Stimulated activated CD8-positive, alpha-beta memory T cell treated with anti-CD3 and anti-CD28 coated beads, Interleukin-2, amount 100 ng/mL, for 1 hour (primary cell): ENCODE results near the gene CLK4.
A peak's percentile ranks its signal among the peaks of the same experiment; 100 is the strongest.

ENCODE experiments used
- DNase-seq, 2 donors: peaks; one replicate each; pipeline ENCODE4 v3.0.0-alpha.2; 2020; ENCODE audit warnings: low read depth in 2 of 2

The CLK4 gene

DNA sequence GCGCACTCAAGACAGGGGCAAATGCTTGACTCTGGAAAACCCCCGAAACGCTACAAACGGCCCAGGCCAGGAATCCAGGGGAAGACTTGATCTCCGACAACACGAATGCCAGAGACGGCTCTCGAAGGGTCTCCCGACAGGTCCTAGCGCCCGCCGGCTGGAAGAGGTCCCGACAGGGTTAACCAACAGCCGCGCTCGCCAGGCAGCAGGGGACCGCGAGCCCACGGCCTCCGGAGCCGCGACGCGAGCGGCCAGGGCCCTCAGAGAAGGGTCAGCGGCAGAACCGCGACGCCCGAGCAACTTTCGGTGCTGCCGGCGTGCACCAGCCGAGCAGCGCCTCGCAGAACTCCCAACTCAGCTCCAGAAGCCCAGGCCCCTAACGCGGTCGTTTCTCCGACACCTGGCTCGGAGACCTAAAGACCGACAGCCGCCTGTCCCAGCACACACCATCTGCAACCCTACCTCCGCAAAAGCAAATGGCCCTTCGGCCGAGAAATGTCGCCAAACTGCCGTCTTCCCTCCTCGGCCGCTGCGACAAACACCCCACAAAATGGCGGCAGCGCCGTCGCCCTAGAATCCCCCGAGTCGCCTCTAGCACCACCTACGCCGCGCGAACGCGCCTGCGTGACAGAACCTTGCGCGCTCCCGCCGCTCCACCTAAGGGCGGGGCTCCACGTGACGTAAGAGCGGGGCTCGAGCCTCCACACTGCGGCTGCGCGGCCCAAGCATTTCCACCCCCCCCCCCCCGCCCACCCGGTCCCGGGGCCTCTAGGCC is at the start of gene CLK4:
TSS of gene CLK4 (minus strand) at position 567 of the 775 bp plus-strand sequence. CDS start 3,634 bp downstream, outside the sequence.
- peak; percentile 94 to 95 for DNase-seq

DNA sequence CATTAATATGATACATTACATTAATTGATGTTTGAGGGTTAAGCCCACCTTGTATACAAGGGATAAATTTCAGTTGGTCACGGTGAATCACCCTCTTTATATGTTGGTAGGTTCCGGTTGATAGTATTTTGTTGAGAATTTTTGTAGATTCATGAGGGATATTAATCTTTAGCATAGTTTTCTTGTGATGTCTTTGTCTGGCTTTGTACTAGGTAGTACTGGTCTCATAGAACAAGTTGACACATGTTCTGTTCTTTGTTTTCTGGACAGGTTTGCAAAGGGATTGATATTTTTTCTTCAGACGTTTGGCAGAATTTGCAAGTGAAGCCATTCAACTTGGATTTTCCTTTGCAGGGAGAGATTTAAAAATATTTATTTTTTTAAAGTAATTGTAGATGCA is 49.1 kb upstream of the CLK4 start:
- DNase-seq, result no peak

DNA sequence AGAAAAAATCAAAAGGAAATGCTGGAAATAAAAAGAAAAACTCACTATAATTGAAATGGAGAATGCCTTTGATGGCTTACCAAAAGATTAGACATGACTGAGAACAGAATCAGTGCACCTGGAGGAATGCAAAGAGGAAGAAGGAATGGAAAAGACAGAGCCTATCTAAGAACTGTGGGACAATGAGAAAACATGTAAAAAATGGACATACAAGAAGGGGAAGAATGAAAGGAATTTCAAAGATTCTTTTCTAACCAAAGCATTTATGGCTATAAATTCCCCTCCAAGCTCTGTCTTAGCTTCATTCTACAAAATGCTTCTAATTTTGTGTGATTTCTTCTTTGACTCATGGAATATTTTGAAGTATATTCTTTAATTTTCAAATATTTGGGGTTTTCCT is 47.5 kb upstream of the CLK4 start:
- DNase-seq, result no peak

DNA sequence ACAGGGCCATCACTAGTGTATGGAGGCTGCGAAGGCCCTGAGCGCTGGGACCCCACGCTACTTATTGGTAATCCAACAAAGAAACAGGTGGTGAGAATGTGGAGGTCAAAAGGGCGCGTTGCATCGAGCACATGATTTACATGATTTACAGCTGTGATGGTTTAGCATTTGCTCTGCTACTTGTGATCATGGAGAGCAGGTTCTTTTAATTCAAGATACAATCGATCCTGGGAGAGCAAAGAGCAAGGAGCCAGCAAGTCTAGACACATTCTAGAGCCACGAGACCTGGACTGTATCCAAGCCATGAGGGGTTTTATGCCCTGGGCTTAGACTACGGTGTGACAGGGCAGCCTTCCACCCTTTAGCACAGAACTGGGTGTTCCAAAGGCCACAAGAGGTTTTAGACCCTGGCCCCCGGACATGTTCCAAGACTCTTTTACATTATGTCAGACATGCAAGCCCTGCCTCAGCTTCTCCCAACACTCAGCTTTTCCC is 47.0 kb upstream of the CLK4 start:
- DNase-seq, result no peak

DNA sequence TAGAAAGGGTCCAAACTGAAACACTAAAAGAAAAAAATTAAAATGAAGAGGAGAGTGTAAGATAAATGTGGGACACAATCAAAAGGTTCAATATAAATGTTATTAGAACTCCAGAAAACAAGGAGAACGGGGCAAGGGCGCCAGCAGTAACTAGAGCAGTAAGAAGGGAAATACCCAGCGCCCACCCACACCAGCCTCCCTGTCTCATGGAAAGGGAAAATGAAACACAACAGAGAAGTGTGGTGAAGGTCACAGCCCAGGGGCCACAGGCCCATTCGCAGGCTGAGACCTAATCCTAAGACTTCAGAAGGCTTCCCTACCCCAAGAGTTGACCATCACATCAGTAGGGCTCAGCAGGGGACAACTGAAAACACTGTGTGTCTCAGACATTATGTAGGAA is 45.8 kb upstream of the CLK4 start:
- no peak for DNase-seq

DNA sequence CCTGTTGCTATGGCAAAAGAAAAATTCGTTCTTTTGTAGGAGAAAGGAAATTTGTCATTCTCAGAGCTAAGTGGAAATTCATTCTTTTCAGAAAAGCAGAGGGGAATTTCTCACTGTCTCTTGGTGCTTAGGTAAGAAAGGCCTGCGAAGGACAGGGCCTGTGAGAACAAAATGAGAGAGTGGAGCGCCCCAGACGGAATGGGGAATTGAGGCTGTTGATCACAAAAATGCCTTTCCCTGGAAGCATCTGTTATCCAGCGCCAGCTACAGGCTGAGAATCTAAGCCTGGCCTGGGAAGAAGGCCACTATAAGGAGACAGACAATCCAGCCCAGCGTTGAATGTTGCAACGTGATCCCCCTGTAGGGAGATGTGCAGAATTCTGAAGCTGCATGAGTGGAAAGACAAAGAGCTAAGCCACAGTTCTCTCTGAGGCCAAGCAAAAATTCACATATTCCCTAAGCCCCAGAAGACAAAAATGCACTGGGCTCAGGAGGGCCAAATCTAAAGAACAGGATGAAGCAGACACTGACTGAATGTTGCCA is 44.8 kb upstream of the CLK4 start:
- DNase-seq, result no peak

DNA sequence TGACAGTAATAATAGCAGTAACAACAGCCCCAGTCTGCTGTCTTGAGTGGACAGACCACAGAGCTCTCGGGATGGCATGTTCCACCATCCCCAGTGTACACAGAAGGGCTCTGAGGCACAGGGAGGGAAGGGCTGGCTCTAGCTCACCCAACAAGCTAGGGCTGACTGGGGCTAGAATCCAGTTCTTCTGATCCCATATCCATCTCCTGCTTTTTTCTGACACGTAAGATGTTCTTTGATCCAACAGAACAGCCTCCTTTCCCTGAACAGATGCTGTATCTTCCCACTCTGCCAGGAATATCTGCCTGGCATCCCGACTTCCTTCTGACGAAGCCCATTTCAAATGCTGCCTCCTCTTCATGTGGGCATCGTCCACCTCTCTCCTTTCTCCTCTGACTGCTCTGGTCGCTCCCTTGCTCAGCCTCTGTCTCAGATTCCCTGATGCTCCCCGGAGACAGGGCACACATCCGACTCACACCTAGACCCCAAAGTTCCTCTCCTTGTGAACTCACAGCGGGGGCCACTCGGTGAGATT is 43.6 kb upstream of the CLK4 start:
- DNase-seq, result no peak

DNA sequence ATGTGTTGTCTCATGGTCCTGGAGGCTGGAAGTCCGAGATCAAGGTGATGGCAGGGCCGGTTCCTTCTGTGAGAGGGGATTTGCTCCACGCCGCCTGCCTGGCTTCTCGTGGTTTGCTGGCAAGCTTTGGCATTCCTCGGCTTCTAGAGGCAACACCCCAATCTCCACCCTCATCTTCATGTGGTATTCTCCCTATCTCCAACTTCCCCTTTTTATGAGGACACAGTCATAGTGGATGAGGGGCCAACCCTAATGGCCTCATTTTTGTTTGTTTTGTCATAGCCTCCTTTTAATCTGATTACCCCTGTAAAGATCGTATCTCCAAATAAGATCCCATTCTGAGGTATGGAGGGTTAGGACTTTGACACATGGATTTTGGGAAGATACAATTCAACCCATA is 41.7 kb upstream of the CLK4 start:
- DNase-seq, result no peak

DNA sequence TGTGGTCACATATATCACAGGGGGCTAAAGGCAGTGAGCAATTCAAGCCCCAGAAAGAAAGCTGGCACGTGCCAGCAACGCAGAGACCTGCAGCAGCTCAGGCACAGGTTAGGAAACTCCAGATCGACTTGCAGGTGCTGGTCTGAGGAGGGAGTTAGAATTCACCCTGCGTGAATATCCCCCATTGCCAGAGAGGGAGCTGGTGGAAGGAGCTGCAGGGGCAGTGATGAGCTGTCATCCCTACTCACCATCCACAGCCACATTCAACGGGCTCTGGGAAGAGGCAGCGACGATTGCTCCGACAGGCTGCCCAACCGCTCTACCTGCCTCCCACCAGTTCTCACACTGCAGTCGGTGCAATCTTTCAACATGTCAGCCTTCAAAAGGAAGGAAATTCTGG is 40.8 kb upstream of the CLK4 start:
- DNase-seq, result no peak

DNA sequence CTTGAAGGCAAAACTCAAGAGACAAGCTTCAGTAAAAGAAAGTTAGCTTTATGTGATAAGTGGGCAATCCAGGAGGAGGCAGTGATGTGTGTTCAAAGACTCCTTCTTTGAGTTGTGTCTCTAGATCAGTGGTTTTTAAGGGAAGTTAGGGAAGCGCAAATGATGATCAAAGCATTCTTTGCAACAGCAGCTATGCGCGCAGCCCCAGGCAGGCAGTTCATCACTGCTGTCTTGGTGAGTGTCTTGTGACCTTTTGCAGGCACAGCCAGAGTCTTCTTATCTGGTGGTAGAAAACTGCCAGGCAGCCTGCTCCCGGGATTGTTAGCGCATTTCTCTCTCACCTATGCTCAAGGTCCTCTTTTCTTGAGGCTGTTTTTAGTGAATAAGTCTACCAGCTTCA is 40.3 kb upstream of the CLK4 start:
- DNase-seq, result no peak

DNA sequence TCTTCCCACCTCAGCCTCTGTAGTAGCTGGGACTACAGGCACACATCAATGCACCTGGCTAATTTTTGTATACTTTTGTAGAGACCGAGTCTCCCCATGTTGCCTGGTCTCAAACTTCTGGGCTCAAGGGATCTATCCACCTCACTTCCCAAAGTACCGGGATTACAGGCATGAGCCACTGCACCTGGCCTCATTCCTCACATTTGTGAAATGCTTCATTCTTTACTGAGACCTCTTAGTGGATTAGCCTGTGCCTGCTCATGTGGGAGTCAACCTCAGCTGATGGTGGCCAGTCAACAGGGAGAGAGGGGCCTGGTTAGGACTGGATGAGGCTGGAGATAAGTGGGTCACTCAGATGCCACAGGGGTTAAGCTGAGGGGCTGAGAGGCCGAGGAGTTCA is 37.3 kb upstream of the CLK4 start:
- DNase-seq, result no peak

DNA sequence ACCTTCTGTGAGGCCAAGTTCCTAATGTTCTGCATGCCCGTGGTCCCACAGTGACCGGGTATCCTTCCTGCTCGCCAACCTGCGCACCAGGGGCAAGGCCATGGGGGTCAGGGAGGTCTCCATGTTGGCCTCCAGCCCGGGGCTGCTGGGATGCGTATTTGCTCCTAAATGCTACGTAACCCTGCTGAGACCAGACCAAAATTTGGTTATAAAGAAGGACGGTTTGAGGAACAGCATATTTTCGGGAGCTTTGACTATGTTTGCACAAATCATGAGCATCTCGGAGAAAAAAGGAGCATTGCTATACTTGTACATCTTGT is 35.7 kb upstream of the CLK4 start:
- DNase-seq, result no peak

DNA sequence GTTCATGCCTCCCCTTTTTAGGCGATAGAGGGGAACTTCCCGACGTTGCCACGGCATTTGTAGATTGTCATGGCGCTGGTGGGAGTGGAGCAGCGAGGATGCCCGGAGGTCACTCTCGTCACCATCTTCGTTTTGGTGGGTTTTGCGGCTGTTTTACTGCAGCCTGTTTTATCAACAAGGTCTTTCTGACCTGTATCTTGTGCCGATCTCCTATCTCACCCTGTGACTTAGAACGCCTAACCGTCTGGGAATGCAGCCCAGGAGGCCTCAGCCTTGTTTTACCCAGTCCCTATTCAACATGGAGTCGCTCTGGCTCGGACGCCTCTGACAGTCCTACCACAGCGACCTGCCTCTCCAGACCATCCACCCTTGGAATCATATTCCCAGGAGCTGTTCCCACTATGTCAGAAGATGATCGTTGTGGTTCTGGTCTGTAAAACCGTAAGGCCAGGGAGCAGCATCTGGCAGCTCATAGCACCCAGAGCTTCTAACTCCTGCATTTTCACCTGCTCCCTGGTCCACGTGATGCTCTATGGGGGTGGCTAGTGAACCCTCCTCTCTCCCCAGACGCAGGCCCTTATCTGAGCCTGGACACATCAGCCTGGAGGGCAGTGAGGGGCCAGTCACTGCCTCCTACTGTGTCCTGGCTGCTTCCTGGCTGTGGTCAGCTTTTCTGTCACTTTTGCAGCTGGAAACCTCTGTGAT is 35.1 kb upstream of the CLK4 start:
- no peak for DNase-seq

DNA sequence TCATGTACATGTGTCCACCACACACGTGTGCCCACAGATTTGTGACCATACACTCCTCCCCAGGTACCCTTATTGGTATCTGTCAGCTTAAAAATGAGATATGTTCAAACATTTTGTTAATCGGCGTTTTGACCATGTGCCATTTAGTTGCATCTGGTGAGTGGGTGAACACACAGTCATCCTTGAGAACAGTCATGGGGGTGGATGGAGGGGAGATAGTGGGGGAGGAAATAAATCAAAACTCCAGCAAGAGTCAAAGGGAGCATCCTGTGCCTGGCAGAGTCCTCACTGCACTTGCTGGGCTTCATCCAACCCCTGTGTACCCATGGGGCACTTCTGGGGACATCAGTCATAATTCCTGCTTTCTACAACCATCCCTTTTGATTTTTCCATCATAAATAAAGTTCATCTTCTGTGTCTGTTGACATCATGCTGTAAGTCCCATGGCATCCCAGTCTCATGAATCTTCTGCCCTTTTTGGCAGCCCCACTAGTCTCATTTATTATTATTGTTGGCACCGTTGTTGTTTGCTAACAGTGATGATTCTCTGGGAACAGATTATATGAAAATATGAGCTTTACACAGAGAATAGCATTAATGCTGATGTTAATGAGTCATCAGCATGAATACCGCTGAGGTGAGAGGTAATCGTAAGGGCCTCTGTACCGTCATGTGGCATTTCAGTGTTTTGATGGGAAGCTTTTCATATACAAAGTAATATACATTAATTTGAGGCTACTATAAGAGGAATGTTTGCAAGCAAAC is 24.4 kb upstream of the CLK4 start:
- DNase-seq, result no peak

DNA sequence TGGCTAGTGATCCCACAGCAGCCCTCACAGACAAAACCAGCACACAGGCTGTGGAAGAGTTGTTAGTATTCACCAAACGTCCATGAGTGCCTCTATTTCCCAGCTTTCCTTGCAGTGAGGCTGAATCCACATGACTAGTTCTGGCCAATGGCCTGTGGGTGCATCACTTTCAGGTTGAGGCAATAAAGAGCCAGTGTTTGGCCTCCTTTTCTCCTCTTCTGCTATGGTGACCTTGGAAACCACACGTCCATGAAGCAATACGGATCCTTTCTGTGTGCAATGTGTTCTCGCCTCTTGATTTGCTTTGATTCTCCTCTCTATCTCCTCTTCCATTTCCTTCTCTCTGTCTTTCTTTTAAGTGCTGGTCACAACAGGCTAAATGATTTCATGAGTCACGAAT is 23.4 kb upstream of the CLK4 start:
- DNase-seq, result no peak

DNA sequence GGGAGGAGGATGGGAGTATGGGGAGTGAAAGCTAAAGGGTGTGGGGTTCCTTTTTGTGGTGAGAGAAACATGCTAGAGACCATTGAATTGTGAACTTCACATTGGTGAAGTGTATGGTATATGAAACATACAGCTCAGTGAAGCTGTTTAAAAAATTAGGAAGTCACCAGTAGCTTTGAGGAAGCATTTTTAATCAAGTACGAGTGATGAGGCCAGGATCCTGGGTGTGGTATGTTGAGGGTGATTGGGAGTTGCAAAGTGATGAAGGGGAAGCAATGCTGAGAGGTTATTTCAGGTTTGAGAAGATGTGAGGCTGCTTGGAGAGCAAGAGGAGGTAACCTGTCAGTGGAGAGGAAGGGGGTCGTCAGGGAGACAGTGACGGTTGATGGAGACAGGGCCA is 22.7 kb upstream of the CLK4 start:
- DNase-seq, result no peak

DNA sequence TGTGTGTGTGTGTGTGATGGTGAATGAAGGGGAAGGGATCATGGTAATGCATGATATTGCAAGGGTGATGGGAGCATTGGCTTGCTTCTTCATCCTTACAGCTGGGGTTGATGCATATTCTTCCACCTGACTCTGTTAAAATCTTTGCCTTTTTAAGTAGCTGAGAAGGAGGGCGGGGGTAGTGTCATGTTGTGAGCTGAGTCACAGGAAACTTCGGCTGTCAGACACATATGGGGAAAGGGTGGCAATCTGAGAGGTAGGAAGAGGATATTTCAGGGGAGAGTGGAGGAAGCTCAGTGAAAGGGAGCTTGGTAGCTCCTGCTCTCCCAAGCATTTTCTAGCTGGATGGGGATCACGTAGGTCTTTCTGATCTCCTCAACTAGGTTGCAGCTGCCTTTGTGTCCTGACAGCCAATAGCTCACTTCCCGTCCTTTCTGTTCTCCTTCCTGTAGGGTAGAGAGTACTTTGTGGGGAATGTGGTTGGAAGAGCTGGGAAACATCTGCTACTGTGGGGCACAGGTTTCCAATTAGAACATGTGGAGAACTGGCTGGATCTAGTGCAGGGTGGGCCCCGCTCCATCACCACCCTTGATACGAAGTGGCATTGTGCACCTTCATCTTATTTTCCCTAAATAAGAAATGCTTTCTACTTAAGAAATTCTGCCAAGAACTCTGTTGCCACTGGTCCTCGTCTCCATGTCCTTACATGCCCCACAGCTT is 18.1 kb upstream of the CLK4 start:
- DNase-seq, result no peak

DNA sequence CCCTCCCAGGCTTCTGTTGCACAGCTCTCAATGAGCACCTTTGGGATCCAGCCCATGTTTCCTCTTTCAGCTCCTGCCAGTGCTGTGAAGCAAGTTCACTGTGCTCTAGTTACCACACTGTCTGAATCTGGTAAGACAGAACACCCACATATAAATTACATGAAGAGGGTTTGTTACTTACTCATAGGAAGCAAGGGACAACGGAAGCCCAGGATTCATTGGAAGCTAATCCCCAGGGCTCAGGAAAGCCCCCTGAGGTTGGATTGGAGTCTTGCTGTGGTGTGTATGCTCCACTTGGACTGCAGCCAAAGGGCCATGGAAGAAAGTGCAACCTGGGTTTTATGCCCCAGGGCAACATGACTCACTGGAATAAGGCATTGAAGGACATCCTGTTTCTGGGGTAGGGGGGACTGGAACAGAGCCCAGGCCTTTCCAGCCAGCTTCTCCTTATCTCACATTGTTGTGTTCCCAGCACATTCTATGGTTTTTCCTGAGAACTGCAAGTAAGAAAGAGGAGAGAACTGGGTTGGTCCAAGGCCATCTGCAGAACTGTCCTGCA is 15.6 kb upstream of the CLK4 start:
- no peak for DNase-seq

DNA sequence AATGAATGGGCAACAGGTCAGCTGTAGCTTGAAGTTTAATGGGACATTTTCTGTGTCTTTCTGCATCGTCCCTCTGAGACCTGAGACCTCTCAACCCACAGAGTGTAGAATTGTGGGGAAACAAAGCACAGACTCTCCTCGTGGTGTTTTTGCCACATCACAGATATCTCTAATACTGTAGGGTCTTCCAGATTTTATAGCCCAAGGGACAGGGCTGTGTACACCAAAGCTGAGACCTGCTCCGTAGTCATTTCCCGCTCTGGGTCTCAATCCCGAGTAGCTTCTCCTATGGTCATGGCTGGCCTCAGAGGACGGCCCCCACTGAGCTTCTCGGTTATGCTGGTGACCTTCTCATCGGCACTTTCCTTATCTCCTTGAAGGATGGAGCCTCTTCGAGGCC is 14.9 kb upstream of the CLK4 start:
- no peak for DNase-seq

DNA sequence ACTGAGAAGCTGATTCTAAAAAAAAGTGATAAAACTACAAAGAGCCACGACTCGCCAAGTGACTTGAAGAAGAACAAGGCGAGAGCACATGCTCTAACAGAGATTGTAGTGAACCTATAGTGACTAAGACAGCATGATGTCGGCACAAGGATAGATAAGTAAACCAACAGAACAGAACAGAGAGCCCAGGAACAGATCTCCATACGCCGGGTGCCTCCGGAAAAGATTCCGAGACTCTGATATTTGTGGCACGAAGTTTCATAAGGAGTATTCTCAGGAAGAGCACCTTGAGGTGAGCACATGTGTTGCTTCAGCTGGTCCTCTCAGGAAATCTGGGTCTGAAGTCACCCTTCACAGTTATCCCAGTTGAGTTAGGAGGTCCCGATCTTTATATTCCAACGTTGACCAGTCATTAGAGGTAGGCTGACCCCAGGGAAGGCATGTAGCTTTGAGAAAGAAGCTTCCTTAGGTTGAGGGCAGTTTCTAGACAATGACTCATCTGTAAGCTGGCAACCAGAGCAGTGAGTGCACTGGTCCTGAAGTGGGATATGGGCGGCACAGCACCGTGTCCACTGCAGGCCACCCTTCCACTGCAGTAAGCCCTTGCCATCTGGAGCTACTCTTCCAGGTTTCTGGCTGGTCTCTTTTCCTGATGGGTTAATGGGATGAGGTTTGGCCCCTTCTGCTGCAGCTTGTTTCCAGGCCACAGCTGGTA is 13.6 kb upstream of the CLK4 start:
- no peak for DNase-seq
